SK-N-SH treated with all-trans-retinoic acid at 6 μM for 48 hours (cell line): ENCODE results near the gene DNAH8.

ENCODE experiments used
- ATAC-seq: fragments of 200-7000 bp; cut with Tn5 transposase; 3 replicates; pipeline ENCODE4 v1.9.1; 2020; ENCODE audit warnings: mild to moderate bottlenecking, moderate library complexity
- ARNTL ChIP-seq: fragments of 450-650 bp; formaldehyde crosslinking; IDR thresholded peaks from 2 replicates; pipeline ENCODE4 v1.5.0; 2020; ENCODE audit warnings: low read depth, mild to moderate bottlenecking, moderate library complexity, borderline replicate concordance
- BACH2 ChIP-seq: fragments of 250-450 bp; sonication (Bioruptor Pico); IDR thresholded peaks from 2 replicates; pipeline ENCODE4 v1.9.0; 2021; ENCODE audit warnings: mild to moderate bottlenecking, borderline replicate concordance
- CSDC2 ChIP-seq: fragments of 250-450 bp; sonication (Bioruptor Pico); IDR thresholded peaks from 2 replicates; pipeline ENCODE4 v1.5.0; 2020; ENCODE audit warnings: mild to moderate bottlenecking, moderate library complexity
- ESRRG ChIP-seq: fragments of 250-450 bp; sonication (Bioruptor Pico); IDR thresholded peaks from 2 replicates; pipeline ENCODE4 v1.6.1; 2021; ENCODE audit warnings: mild to moderate bottlenecking
- GLIS3 ChIP-seq: fragments of 250-450 bp; sonication (Bioruptor Pico); IDR thresholded peaks from 2 replicates; pipeline ENCODE4 v1.5.0; 2020; ENCODE audit warnings: mild to moderate bottlenecking, moderate library complexity
- ISL1 ChIP-seq: fragments of 250-450 bp; sonication (Bioruptor Pico); IDR thresholded peaks from 2 replicates; pipeline ENCODE4 v2.1.2; 2022; ENCODE audit warnings: mild to moderate bottlenecking, moderate library complexity
- OSR1 ChIP-seq: fragments of 250-450 bp; sonication (Bioruptor Pico); IDR thresholded peaks from 2 replicates; pipeline ENCODE4 v1.8.0; 2022; ENCODE audit warnings: moderate library complexity, mild to moderate bottlenecking, inconsistent platforms
- PATZ1 ChIP-seq: fragments of 250-450 bp; sonication (Bioruptor Pico); IDR thresholded peaks from 2 replicates; pipeline ENCODE4 v1.8.0; 2020; ENCODE audit warnings: mild to moderate bottlenecking, moderate library complexity, borderline replicate concordance
- POU6F1 ChIP-seq: fragments of 250-450 bp; sonication (Bioruptor Pico); IDR thresholded peaks from 2 replicates; pipeline ENCODE4 v1.8.0; 2021; ENCODE audit warnings: low read depth, mild to moderate bottlenecking, moderate library complexity, borderline replicate concordance
- PPARA ChIP-seq: fragments of 250-450 bp; sonication (Bioruptor Pico); IDR thresholded peaks from 2 replicates; pipeline ENCODE4 v1.5.0; 2020; ENCODE audit warnings: mild to moderate bottlenecking, borderline replicate concordance
- RARB ChIP-seq: fragments of 250-450 bp; sonication (Bioruptor Pico); IDR thresholded peaks from 2 replicates; pipeline ENCODE4 v1.8.0; 2021; ENCODE audit warnings: mild to moderate bottlenecking, moderate library complexity
- TCF4 ChIP-seq: fragments of 250-450 bp; sonication (Bioruptor Pico); IDR thresholded peaks from 2 replicates; pipeline ENCODE4 v1.8.0; 2021; ENCODE audit warnings: mild to moderate bottlenecking, moderate library complexity, borderline replicate concordance
- TSHZ2 ChIP-seq: fragments of 250-450 bp; sonication (Bioruptor Pico); IDR thresholded peaks from 2 replicates; pipeline ENCODE4 v1.5.0; 2020; ENCODE audit warnings: mild to moderate bottlenecking, moderate library complexity
- ZFP3 ChIP-seq: fragments of 250-450 bp; sonication (Bioruptor Pico); IDR thresholded peaks from 2 replicates; pipeline ENCODE4 v1.5.0; 2020; ENCODE audit warnings: mild to moderate bottlenecking, moderate library complexity
- ZFP30 ChIP-seq: fragments of 450-650 bp; formaldehyde crosslinking; IDR thresholded peaks from 2 replicates; pipeline ENCODE4 v1.5.0; 2022; ENCODE audit warnings: mild to moderate bottlenecking, moderate library complexity
- ZNF565 ChIP-seq: fragments of 450-650 bp; formaldehyde crosslinking; conservative IDR thresholded peaks from 2 replicates; pipeline ENCODE4 v1.5.0; 2020; ENCODE audit warnings: low read depth, mild to moderate bottlenecking, moderate library complexity
- ZNF8 ChIP-seq: fragments of 450-650 bp; formaldehyde crosslinking; IDR thresholded peaks from 2 replicates; pipeline ENCODE4 v1.5.0; 2020; ENCODE audit warnings: mild to moderate bottlenecking, moderate library complexity
- TF ChIP-seq, protein P1 (sequence below): fragments of 250-450 bp; sonication (Bioruptor Pico); IDR thresholded peaks from 2 replicates; pipeline ENCODE4 v1.5.1; 2020; ENCODE audit warnings: low read depth, mild to moderate bottlenecking, moderate library complexity

DNAH8 gene

GRCh38 chr6:39049575-39050283, 334.6 kb downstream of the DNAH8 start:
- no peak for TF ChIP-seq ZNF565
- TF ChIP-seq BACH2 (CRISPR knock-in tag) = no peak
- no peak for TF ChIP-seq POU6F1 (CRISPR knock-in tag)
- TF ChIP-seq, protein P1, sequence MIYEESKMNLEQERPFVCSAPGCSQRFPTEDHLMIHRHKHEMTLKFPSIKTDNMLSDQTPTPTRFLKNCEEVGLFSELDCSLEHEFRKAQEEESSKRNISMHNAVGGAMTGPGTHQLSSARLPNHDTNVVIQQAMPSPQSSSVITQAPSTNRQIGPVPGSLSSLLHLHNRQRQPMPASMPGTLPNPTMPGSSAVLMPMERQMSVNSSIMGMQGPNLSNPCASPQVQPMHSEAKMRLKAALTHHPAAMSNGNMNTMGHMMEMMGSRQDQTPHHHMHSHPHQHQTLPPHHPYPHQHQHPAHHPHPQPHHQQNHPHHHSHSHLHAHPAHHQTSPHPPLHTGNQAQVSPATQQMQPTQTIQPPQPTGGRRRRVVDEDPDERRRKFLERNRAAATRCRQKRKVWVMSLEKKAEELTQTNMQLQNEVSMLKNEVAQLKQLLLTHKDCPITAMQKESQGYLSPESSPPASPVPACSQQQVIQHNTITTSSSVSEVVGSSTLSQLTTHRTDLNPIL (CRISPR knock-in tag) = no peak
- no peak for TF ChIP-seq ESRRG (CRISPR knock-in tag)
- TF ChIP-seq ZNF8 = no peak
- TF ChIP-seq CSDC2 = no peak
- TF ChIP-seq ARNTL (CRISPR knock-in tag) = no peak
- TF ChIP-seq ZFP3 (CRISPR knock-in tag) = no peak
- no peak for TF ChIP-seq OSR1 (CRISPR knock-in tag)
- TF ChIP-seq GLIS3 (CRISPR knock-in tag) = no peak
- no peak for TF ChIP-seq PPARA (CRISPR knock-in tag)
- no peak for TF ChIP-seq ZFP30
- TF ChIP-seq ISL1 (CRISPR knock-in tag) = no peak
- no peak for TF ChIP-seq TSHZ2 (CRISPR knock-in tag)
- TF ChIP-seq TCF4 (CRISPR knock-in tag) = no peak
- TF ChIP-seq, all 23 proteins: peak for 0
- no peak for ATAC-seq

DNA sequence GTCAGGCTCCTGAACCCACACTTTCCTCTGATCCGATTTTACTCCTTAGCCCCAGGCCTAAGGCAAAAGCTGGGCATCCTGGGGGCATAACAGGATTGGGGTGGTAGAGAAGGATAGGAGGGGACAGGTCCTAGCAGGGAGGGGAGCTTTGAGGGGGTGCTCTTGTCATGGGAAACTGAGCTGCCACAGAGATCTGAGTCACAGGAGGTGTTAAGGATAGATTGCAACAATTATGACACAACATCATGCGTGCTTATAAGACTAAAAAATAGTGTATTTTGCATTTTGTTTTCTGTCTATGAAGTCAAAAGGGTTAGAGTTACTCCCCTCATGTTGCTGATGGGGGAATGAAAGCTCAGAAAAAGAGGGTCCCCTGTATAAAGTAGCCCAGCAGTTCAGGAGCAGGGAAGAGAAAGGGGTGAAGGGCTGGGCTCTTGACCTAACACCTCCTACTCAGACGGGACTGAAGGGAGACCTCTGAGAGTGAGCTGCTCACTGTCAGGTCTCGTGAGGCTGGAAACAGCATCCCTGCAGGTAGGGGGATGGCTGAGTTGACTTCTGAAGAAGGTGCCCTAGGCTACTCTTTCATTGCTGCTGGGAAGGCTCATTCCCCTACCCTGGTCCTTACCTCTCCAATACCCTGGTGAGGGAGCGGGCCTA, 335.5 kb downstream of the DNAH8 start:
- TF ChIP-seq ZFP30 (no peak), PATZ1 (no peak), CSDC2 (no peak), ESRRG (CRISPR knock-in tag) (no peak), ZNF565 (no peak), TCF4 (CRISPR knock-in tag) (no peak), OSR1 (CRISPR knock-in tag) (no peak), RARB (CRISPR knock-in tag) (no peak), BACH2 (CRISPR knock-in tag) (no peak), TSHZ2 (CRISPR knock-in tag) (no peak)
- TF ChIP-seq, protein P1 (CRISPR knock-in tag) = no peak
- no peak for ATAC-seq
